GM19239 (cell line): ENCODE results near the gene TNIK.
A peak's percentile ranks its signal among the peaks of the same experiment; 100 is the strongest.

Experiments used
- DNase-seq: peaks from one replicate; pipeline ENCODE4 v3.0.0; 2011; ENCODE audit warnings: low spot score; ENCODE audit not compliant: insufficient read length
- FAIRE-seq: peaks from 2 replicates; lab custom pipeline; 2011; peaks lifted over from hg19 to GRCh38; lab: Jason Lieb, UNC

TNIK gene

DNA sequence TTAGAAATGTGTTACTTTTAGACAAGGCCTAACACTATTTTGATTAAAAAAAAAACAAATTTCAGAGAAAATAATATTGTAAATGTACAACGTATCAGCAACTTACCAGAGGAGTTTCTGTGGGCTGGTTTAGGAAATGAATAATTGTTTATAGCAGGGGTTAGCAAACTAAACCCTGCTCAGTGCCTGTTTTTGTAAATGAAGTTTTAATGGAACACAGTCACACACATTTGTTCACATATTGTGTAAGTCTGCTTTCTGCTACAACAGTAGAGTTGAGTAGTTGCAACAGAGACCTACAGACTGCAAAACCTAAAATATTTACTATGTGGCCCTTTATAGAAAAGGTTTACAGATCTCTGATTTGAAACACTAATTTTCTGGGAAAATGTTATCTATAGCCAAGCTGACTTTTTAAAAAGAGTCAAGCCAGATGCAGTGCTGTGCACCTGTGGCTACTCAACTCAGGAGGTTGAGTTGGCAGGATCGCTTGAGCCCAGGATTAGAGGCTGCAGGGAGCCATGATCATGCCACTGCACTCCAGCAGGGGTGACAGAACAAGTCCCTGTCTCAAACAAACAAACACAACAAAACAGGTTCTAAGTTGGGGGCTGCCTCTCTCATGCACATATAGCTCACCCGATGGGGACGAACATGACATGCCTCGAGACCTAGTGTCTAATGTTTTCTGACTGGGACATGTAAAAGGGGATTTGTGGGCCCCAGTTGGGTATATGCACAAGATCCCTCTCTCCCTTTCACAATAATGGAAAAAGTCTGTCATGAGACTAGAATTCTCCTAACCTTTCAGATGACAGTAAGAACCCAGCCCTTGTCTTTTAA is 182.5 kb downstream of the TNIK start:
- FAIRE-seq = peak; percentile 14
- DNase-seq = no peak

DNA sequence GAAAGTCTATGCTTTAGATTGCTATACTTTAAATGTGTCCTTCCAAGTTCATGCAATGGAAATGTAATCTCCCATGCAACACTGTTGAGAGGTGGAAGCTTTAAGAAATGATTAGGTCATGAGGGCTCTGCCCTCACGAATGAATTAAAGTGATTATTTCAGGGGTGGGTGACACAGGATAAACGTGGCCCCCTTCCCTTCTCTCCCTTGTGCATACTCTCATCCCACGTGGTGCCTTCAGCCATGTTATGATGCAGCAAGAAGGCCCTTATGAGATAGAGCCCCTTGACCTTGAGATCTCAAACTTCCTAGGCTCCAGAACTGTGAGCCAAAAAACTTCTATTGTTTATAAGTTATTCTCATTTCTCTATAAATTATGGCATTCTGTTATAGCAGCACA is 183.3 kb downstream of the TNIK start:
- no peak for FAIRE-seq
- DNase-seq = no peak

DNA sequence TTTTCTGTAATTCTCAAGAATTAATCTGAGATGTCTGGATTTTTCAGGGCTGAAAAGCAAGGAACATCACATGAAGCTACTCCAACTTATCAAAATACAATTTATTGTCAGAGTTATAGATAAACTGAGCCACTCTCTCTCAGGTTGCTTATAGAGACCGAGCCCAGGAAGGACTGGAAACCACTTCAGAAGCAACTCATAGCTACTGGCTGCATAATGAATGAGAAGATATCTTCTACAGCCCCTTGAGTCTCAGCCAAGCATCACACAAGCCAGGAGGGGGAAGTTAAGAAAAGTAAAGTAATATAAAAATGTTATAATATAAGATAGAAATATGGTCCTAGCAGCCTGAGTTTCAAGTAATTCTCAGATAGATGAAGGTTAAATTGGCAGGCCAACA is 186.0 kb downstream of the TNIK start:
- FAIRE-seq (peak; percentile 86), DNase-seq (no peak)

DNA sequence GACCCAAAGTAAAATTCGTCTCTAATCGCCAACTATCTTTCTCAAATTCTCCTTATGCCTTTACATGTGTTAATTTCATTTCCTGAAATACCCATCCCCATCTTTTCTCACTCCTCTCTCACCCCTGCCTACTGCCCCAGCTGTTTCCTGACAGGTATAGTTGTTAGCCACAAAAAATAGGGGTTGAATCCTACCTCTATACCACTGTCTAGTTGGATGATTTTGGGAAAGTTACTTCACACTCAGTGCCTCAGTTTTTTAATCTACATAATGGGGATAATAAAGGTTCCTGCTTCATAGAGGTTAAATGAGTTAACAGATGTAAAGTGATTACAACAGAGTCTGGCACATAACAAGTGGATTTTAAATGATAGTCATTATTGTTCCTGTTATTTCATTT is 189.7 kb downstream of the TNIK start:
- no peak for DNase-seq
- FAIRE-seq = peak; percentile 93

DNA sequence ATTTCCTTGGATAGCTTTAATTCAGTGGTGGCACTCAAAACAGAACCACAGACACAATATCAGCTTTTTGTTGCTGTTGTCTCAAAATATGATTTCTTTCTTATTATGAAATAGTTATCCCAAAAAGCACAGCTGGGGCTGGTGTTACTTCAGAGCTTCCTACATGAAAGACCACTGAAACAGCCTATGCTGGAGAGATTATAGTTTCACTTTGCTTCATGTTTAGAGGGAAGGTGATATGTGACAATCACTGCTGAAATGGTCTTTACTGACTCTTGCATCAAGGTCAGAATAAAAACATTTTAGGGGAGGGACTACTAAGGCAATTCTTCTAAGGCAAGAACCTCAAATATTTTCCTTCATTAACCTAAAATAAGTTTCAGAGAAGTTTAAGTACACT is 190.7 kb downstream of the TNIK start:
- FAIRE-seq (peak; percentile 90), DNase-seq (no peak)

DNA sequence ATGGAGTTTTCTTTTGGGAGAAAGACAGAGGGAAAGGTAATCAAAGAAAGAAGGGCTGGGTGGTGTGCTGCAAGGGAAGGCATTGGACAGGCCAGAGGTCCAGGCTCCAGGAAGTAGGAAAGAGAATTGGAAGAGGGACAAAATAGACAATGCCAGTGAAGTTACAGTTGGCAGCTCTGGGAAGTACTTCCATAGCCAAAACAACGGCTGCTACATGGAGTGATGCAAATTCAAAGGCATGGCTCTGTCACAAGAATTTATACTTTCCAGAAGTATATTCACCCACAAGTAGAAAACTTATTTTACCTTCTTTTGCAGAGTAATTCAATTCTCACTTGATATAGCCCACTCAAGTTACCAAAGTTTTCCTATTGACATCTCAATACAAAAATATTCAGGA is 191.5 kb downstream of the TNIK start:
- DNase-seq (no peak), FAIRE-seq (no peak)

DNA sequence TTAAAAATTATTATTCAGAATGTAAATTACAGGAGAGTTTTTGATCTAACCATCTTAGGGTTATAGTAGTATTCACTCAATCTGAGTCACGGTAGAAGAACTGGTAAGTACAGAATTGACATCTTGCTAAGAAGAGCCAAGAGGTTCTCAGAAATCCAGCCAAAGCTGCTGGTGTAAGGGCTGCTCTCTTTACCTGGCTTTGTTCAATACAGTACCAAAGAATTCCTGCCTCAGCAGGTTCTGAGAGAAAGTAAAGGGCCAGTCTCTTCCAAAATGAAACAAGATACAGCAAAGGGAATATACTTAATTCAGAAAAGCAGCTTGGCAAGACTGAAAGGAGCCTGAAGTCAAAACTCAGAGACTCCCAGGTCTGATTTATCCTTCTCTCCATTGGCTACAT is 193.1 kb downstream of the TNIK start:
- DNase-seq (no peak), FAIRE-seq (peak; percentile 86)

DNA sequence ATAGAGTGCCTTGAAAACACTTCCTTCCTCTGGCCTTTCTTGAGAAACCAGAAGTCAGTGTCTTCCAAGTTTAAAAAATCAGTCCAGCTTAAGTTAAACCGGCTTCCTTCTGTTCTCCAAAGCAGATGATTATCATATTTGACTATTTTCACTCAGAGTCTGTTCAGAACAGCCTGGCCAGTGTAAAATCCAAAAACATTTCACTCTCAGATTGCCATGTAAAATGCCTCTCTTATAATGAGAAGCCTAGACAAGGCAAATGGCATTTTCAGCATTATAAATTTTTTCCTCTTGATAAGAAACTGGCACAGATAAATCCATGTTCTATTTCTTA is 193.5 kb downstream of the TNIK start:
- peak; percentile 86 for FAIRE-seq
- DNase-seq = no peak

DNA sequence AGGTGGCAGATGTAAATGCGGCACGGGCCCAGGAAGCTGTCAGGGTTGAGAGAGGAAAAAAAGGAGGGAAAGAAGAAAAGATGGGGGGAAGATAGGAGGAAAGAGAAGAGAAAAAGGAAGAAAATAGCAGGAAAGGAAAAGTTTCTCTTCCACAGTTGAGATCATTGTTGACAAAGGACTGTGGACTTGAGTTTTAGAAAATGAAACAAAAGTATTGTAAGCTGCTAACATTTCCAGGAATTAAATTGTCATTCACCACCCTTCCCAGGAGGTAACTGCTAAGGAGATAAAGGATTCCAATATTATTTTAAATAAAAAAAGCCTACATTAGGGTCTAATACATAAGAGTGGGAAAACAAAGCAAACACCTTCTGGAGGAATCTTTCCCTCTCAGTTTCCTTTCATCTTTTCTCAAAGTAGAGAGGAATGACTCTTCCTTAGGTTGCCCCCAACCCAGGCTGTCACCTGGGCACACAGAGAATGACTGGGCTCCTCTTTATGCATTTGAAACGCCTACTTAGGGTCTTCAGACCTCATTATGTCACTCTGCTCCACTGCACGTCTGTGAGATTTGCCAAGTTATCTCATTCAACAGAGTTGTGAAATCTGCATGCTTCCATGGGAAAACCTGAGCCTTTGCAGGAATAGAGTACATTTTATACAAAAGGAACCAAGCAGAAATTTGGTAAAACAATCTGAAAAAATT is 194.0 kb downstream of the TNIK start:
- DNase-seq = no peak
- FAIRE-seq = peak; percentile 75

DNA sequence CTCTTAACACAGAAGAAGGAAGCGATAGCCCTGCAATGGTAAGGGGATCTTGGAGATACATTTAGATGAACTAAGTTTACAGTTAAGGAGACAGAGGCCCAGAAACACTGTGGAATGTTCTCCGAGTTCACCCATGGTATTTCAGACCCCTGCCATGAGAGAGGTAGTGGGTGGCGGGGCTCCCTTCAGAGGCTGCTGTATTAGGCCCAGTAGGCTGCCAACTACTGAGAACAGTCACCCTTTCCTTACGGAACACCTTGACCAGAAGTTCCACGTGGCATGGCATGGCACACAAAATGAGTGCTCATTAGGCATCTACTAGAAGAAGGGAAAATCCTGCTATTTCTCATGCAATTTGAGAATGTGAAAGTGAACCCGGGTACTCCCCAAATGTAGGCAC is 195.4 kb downstream of the TNIK start:
- FAIRE-seq (peak; percentile 47), DNase-seq (no peak)

DNA sequence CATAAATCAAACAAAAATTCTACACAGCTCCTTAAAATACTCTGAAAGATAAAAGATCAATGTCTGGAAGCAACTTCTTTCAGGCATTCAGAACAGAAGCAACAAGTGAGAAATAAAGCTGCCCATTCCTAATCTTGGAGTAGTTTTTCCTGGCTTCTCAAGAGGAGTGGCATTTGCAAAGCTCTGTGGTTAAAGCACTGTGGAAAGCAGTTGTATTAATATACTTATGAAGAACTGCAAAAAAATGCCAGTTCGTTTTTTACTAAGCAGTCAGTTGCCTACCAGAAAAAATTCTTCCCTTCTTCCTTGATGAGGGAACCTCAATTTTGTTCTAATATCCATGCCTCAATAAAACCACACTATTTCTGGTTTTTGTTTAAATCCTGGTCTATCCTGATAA is 197.8 kb downstream of the TNIK start:
- DNase-seq = no peak
- FAIRE-seq = no peak

DNA sequence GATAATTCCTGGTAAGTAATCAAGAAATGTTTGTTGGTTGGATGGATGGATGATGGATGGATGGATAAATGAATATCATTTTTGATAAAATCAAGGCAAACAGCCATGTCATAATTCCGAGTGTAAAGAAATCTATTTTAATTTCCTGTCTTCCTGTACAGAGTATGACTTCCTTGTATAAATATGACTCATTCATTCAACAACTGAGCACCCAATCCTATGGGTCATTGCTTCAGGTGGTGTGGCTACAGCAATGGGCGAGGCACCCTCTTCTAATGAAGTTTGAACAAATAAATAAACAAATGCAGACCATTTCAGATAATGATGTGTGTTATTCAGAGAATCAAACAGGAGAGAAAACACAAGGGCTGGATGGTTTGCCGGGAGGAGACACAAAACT is 198.7 kb downstream of the TNIK start:
- FAIRE-seq = peak; percentile 90
- DNase-seq = no peak

DNA sequence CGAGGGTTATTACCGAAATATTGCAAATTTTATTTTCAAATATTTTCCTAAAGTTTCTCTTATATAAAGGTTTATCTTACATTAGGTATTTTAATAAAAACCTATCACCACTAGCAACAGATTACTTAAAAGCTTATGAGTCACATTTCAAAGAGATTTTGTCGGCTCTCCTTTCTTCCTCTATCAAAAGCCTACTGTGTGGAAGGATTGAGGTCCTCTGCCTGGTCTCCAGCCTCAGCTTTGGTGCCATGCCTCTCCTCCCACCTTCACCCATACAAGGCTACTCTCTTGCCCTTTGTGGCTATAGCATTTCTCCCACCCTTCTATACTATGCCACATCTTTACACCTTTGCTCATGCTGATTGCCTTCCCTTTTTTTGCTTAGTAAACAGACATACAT is 199.3 kb downstream of the TNIK start:
- FAIRE-seq (peak; percentile 55), DNase-seq (no peak)

DNA sequence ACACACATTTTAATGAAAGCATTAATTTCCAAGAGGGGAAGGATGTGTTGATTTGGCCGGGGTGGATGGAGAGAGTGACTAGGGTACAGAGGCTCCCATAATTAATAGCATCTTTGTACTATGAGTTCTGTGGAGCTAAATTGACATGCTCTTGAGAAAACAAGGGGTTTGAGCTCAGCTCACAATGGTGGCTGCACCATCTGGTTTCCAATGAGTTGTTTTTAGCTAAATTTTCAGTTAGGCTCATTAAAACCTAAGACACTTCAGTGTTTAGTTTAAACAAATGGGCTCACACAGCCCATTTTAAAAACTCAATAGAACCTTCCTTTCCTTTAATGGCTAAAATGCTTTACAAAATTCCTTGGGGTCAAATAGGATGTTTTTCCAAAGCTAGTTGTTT is 199.7 kb downstream of the TNIK start:
- FAIRE-seq = peak; percentile 4

DNA sequence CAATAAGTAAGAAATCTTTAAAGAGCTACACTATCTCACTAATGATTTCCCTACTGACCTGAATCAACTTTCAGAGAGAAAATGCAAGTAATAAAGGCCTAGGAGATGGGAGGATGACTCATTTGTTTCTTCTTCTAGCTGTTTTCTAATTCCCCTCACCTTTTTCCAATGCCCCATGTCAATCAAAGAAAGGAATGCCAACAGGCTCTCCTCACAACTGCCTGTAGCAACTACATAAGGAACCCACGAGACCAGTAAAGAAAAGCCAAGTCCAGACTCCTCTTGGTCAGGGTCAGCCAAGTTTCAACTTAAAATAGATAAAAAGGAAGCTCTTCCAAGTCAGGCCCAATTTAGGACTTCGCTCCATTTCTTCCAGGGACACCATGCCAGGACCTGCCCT is 201.9 kb downstream of the TNIK start:
- DNase-seq (no peak), FAIRE-seq (no peak)

More for the DNA sequence above, 199.7 kb downstream of the TNIK start:
- DNase-seq = no peak

DNA sequence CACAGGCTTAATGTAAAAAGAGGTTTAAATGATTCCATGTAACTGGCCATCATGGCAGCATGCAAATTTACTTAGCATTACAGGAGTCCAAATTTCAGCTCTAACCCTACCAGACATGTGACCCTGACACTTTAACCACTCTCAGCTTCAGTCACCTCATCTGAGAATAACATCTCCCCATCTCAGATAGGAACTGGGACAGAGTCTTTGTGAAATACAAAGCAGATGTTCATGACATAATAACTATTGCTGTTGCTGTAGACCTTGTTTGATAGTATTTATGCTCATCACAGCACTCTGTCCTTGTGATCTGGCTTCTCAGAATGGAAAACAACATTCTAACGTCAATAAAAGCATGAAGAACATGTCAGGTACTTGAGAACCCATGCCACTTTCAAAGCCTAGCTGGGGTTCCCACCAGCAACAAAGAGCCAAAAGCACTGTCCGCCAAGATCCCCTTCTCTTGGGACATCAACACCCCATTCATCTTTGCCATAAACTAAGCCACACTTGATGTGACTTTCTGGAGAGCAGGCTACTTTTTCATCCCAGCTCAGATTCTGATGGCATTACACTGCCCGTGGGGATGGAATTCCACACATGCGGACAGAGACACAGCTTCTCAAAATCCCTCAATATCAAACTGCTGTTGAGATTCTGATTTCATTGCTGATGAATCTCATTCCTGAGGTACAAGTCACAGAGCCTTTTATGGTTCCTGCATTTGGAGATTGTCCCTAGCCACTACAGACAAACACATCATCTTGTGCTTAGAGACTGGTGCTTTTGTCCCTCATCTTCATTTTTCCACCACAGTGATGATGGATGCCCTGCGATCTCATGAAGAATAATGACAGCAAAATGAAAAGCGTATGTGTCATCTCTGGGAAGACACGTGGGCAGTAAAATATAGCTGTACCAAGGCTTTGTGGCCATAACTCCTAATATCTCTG is 202.7 kb downstream of the TNIK start:
- no peak for DNase-seq
- FAIRE-seq = peak; percentile 98

DNA sequence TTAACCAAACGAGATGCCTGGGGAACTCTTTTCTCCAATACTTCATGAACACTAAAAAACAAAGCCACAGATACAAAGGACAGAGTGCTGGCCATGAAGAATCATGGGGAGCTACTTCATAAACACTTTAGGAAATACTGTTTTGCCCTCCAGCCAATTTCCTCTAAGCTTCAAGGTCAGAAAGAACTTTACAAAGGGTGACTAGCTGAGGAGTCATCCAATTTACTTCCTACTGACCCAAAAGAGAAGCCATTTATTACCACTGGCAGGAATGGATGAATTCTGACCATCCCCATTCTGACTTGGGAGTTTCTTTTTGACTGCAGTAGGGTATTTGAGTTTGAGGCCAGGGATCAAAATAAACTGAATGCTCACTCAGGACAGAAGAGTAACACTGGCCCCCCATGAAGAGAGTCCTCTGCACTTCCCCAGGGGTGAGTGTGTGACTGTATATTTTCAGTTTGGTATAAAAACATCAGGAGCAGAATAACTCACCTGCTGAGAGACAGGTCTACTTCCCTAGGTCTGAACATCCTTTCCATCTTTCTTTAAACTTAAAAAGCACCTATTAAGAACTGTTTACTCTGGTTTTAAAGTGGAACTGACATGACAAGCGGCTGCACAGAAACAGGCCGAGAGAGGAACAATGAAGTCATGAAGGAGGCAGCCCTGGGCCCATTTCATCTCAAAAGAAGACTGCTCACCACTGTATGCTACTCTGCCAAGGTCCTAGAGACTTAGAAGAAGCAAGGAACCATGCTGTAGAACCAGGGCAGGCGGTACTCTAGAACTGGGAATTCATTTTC is 203.6 kb downstream of the TNIK start:
- FAIRE-seq = no peak
- no peak for DNase-seq

DNA sequence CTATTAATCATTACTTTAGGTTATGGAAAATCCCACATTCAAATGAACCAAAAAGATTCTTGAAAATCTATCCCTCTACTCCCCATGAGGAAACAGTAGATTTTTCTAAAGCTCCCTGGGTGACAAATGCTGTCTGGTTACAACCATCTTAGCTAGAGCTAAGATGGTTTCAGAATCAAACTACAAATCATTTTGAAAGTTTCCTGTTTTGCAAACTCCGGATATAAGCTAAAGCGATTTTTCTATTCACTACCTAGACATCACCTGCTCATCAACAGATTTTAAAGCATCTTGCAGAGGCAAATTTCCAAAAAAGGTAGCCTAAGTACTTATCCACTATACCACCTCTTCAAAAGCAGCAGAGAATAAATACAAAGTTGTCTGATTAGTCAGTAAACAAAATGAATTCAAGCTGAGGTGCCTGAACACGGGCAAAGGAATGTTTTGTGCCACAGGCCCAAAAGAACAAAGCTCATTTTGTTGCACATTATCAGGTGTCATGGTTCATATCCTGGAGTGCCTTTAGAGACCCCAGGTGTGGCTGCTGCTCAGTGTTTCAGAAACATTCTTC is 204.9 kb downstream of the TNIK start:
- peak; percentile 98 for FAIRE-seq
- DNase-seq = no peak

DNA sequence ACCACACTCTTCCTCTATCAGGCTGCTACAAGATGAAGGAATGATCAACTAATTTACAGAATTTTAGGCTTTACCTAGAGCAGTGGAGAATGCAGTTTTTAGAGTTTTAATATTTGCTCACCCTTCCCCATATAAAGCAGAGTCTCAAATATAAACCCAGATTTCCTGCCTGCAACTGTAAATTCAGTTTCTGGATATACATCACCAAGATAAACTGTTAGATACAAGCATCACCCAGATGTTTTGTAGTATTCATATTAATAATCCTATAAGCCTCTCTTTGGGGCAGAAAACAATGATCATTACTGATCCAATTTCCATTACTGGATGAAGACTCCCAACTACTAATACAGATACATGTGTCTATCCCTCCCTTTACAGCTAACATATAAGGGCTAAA is 205.9 kb downstream of the TNIK start:
- FAIRE-seq (peak; percentile 69), DNase-seq (no peak)

DNA sequence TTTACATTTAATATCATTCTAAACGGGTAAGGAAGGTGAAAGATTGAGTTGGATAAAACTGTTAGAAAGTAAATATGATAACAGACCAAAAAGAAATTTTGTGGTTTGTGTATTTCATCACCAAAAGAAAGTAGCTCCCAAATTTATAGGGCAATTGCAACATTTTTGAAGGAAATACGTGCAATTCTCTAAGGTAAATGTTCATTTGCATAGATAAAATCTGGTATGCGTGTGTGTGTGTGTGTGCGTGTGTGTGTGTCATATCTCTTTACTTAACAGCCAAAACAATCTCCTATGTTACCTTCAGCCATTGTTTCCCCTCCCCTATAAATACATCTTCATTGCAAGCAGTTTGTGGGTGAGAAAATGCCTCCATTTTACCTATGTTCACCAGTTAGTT is 208.4 kb downstream of the TNIK start:
- DNase-seq (no peak), FAIRE-seq (no peak)
